Activated CD4-positive, CD25-positive, alpha-beta regulatory T cell treated with anti-CD3 and anti-CD28 coated beads, Interleukin-2, amount 50 U/mL, for 24 hours (primary cell): ENCODE data around the gene PCDHGA2.
"Not testable (repeated sequence)": the region's sequence is repeated elsewhere in the genome, so short reads cannot be mapped to it uniquely, and the experiment has no call there.

Experiments
- ATAC-seq, 2 donors: fragments of 150-1000 bp; cut with Tn5 transposase; one replicate each; pipeline ENCODE4 v1.10.0; 2021; ENCODE audit warnings: mild to moderate bottlenecking in 1 of 2, moderate library complexity in 1 of 2

Gene PCDHGA2

DNA sequence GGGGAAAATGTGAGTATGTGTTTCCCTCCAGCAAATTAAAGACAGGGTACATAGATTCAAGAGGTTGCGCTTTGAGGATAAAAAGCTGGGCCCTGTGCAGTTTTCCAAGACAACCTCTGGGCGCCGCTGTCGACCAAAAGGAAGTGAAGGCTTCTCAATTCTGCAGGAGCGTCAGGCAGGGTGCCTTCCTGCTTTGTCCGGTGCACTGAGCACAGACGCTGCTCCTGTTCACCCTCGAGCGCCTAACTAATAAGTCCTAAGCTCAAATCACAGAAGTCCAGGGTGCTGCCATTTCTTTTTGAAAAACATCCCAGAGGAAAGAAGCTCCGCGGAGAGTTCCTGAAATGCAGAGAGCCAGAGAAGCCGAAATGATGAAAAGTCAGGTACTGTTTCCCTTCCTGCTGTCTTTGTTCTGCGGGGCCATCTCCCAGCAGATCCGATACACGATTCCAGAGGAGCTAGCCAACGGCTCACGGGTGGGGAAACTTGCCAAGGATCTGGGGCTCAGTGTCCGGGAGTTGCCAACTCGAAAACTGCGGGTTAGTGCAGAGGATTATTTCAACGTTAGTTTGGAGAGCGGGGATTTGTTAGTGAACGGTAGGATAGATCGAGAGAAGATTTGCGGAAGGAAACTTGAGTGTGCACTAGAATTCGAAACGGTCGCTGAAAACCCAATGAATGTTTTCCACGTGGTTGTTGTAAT, 11.5 kb downstream of the PCDHGA2 start, which contains the start of gene PCDHGB1:
PCDHGB1 (plus strand) TSS at position 183 of the 703 bp plus-strand sequence; CDS start at position 345, 162 bp downstream.
- no peak for ATAC-seq

DNA sequence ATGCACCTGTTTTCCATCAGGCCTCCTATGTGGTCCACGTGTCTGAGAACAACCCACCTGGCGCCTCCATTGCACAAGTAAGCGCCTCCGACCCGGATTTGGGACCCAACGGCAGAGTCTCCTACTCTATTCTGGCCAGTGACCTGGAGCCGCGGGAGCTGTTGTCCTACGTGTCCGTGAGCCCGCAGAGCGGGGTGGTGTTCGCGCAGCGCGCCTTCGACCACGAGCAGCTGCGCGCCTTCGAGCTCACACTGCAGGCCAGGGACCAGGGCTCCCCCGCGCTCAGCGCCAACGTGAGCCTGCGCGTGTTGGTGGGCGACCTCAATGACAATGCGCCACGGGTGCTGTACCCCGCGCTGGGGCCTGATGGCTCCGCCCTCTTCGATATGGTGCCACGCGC, 13.0 kb downstream of the PCDHGA2 start:
- no peak for ATAC-seq

DNA sequence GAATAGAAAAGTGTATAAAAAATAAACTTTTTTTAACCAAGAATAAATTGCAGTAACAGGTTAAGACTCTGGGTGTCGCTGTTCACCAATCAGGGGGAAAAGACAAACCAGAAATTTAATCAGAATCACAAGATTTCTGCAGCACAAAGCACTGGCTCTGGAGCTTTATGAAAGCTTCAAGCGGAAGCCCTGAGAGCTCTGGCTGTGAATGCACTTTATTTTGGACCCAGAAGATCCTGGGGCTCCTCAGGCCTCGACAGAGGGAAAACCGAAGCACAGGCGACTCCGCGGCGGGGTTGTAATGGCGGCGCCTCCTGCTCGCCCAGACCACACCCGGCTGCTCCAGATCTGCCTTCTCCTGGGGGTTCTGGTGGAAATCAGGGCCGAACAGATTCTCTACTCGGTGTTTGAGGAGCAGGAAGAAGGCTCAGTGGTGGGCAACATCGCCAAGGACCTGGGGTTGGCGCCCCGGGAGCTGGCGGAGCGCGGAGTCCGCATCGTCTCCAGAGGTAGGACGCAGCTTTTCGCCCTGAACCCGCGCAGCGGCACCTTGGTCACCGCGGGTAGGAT, 16.4 kb downstream of the PCDHGA2 start, which contains the start of gene PCDHGA4:
PCDHGA4 (plus strand) TSS at position 122 of the 570 bp plus-strand sequence; CDS start at position 209, 87 bp downstream.
- ATAC-seq, result no peak

- ATAC-seq, result no peak
Measured at GRCh38 chr5:141355641-141356040, 17.1 kb downstream of the PCDHGA2 start.

DNA sequence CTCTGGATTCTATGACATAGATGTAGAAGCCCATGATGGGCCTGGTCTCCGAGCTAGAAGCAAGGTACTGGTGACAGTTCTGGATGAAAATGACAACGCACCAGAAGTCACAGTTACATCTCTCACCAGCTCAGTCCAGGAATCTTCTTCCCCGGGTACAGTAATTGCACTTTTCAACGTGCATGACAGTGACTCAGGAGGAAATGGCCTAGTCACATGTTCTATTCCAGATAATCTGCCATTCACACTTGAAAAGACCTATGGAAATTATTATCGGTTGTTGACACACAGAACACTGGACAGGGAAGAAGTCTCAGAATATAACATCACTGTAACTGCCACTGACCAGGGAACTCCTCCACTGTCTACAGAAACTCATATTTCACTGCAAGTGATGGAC, 17.6 kb downstream of the PCDHGA2 start:
- no peak for ATAC-seq

DNA sequence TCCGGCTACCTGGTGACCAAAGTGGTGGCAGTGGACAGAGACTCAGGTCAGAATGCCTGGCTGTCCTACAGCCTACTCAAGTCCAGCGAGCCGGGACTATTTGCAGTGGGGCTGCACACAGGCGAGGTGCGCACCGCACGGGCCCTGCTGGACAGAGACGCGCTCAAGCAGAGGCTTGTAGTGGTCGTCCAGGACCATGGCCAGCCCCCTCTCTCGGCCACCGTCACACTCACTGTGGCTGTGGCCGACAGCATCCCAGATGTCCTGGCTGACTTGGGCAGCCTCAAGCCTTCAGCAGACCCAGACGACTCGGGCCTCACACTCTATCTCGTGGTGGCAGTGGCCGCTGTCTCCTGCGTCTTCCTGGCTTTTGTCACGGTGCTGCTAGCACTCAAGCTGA, 18.4 kb downstream of the PCDHGA2 start:
- ATAC-seq, result no peak

DNA sequence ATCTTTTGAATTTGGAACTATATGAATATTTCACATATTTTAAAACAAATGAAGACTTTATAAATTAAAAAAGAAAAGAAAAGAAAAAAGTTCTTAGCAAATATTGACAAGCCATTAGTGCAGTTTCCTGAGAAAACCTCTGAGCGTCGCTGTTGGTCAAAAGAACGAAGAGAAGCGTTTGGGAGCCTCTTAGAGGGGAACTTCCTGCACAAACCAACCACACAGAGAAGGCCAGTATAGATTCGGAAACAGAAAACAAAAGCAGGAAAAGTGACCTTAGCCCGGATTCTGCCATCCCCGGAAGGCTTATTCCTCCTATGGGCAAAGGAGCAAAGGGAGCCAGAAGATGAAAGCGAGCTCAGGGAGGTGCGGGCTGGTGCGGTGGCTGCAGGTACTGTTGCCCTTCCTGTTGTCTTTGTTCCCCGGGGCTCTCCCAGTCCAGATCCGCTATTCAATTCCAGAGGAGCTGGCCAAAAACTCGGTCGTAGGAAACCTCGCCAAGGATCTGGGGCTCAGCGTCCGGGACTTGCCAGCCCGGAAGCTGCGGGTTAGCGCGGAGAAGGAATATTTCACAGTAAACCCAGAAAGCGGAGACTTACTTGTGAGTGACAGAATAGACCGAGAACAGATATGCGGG, 21.3 kb downstream of the PCDHGA2 start, which contains the start of gene PCDHGB2:
PCDHGB2 (plus strand) TSS at position 205 of the 637 bp plus-strand sequence; CDS start at position 347, 142 bp downstream.
- no peak for ATAC-seq

- ATAC-seq, result no peak
Measured at GRCh38 chr5:141360685-141361084, 22.1 kb downstream of the PCDHGA2 start.

DNA sequence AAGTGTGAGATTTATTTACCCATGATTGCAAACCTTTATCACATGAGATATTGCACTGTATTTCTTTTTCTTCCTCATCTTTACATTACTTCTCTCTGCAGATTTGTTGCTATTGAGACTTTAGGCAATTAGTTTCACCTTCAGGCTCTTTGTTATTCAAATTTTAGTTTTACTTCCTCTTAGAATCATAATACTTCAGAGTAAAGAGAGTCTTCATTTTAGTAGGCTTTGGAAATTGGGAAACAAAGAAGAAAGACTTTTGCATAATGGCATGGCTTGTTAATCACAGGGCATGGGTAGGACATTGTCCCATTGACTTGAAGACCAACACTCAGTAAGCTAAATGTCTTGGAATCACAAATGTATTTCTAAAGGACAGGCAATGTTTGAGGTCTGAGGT, 24.2 kb downstream of the PCDHGA2 start:
- ATAC-seq, result no peak

DNA sequence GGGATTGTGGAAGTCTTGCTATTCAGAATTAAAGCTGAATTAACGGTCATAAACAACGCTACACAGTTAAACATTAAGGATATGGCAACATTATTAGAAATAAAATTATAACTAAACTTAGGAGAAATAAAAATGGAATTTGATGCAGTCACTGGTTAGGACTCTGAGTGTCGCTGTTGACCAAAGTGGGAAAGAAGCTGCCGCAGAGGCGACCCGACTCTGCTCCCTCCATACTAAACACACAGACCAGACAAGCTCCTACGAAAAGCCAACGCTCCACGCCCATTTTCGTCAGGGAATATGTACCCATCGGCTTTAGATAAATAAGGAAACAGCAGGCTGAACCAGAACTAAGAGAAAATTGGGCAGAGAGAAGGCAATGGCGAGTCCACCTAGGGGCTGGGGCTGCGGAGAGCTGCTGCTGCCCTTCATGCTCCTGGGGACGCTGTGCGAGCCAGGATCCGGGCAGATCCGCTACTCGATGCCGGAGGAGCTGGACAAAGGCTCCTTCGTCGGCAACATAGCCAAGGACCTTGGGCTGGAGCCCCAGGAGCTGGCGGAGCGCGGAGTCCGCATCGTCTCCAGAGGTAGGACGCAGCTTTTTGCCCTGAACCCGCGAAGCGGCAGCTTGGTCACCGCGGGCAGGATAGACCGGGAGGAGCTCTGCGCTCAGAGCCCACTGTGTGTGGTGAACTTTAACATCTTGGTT, 25.5 kb downstream of the PCDHGA2 start, which contains the start of gene PCDHGA5:
PCDHGA5 (plus strand) TSS at position 211 of the 709 bp plus-strand sequence; CDS start at position 380, 169 bp downstream.
- no peak for ATAC-seq

DNA sequence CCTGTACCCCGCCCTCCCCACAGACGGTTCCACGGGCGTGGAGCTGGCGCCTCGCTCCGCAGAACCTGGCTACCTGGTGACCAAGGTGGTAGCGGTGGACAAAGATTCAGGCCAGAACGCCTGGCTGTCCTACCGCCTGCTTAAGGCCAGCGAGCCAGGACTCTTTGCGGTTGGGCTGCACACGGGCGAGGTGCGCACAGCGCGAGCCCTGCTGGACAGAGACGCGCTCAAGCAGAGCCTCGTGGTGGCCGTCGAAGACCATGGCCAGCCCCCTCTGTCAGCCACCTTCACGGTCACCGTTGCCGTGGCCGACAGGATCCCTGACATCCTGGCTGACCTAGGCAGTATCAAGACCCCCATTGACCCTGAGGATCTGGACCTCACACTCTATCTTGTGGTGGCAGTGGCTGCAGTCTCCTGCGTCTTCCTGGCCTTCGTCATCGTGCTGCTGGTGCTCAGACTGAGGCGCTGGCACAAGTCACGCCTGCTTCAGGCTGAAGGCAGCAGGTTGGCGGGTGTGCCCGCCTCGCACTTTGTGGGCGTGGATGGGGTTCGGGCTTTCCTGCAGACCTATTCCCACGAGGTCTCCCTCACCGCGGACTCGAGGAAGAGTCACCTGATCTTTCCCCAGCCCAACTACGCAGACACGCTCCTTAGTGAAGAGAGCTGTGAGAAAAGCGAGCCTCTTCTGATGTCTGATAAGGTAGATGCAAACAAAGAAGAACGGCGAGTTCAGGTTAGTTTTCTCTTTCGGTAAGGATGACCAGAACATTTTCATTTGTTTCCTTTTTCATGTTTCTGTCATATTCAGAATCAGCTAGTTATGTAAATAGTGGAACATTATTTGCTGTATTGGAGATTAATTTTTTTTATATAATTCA, 27.7 kb downstream of the PCDHGA2 start:
- no peak for ATAC-seq

DNA sequence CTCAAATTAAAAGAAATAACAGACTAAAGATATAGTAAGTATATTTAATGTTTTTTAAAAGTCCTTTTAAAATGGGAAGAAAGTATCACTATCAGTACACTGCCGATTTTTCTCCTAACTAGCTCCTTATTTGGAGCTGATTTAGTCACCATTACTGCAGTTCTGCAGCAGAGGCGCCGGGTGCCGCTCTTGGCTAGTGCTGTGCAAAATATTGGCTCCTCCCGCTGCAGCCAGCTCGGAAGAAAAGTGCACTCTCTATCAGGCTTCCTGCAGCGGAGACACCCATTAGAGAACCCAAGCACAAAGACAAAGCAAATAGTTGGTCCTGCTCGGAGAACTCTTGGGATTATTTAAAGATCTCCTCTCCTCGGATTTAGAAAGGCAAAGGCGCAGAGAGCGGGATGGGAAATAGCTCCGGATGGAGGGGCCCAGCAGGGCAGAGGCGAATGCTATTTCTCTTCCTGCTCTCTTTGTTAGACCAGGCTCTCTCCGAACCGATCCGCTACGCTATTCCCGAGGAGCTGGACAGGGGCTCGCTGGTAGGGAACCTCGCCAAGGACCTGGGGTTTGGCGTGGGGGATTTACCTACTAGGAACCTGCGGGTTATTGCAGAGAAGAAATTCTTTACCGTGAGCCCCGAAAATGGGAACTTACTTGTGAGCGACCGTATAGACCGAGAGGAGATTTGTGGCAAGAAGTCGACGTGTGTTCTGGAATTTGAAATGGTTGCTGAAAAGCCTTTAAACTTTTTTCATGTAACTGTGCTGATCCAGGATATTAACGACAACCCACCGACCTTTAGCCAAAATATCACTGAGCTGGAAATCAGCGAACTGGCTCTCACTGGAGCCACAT, 31.7 kb downstream of the PCDHGA2 start, which contains the start of gene PCDHGB3:
PCDHGB3 (plus strand) TSS at position 249 of the 855 bp plus-strand sequence; CDS start at position 402, 153 bp downstream.
- peak; percentile 60 to 68 for ATAC-seq

DNA sequence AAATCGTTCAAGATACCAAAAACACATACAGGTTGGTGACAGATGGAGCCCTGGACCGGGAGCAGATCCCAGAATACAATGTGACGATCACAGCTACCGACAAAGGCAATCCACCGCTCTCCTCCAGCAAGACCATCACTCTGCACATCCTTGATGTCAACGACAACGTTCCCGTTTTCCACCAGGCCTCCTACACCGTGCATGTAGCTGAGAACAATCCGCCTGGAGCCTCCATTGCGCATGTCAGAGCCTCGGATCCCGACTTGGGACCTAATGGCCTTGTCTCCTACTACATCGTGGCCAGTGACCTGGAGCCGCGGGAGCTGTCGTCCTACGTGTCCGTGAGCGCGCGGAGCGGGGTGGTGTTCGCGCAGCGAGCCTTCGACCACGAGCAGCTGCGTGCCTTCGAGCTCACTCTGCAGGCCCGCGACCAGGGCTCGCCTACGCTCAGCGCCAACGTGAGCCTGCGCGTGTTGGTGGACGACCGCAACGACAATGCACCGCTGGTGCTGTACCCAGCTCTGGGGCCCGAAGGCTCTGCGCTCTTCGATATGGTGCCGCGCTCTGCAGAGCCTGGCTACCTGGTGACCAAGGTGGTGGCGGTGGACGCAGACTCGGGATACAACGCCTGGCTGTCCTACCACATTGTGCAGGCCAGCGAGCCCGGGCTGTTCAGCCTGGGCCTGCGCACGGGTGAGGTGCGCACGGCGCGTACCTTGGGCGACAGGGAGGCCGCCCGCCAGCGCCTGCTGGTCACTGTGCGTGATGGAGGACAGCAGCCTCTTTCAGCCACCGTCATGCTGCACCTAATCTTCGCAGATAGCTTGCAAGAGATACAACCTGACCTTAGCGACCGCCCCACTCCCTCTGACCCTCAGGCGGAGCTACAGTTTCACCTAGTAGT, 33.3 kb downstream of the PCDHGA2 start:
- ATAC-seq, result no peak

DNA sequence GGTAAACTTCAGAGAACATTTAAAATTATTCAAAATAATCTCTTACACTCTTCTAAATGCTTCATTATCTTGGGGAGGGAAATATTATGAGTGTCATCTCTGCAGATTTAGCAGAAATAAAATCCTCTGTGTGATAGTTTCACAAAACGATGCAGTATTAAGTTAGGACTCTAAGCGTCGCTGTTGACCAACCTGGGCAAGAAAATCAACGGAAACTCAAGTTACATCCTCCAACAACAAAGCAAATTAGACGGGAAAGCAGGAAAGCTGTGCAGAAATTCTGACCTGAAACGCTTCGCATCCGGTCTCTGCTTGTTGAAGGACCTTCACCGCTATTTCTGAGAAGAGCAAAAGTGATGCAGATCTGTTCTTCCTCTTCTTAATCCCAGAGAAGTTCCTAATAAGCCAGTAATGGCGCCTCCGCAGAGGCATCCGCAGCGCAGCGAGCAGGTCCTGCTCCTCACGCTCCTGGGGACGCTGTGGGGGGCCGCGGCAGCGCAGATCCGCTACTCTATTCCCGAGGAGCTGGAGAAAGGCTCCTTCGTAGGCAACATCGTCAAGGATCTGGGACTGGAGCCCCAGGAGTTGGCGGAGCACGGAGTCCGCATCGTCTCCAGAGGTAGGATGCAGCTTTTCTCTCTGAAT, 35.2 kb downstream of the PCDHGA2 start, which contains the start of gene PCDHGA6:
PCDHGA6 (plus strand) TSS at position 219 of the 645 bp plus-strand sequence; CDS start at position 412, 193 bp downstream.
- no peak for ATAC-seq

- no peak for ATAC-seq
Measured at GRCh38 chr5:141374627-141375026, 36.1 kb downstream of the PCDHGA2 start.

- not testable (repeated sequence) for ATAC-seq
Measured at GRCh38 chr5:141375444-141376155, 37.0 kb downstream of the PCDHGA2 start.

DNA sequence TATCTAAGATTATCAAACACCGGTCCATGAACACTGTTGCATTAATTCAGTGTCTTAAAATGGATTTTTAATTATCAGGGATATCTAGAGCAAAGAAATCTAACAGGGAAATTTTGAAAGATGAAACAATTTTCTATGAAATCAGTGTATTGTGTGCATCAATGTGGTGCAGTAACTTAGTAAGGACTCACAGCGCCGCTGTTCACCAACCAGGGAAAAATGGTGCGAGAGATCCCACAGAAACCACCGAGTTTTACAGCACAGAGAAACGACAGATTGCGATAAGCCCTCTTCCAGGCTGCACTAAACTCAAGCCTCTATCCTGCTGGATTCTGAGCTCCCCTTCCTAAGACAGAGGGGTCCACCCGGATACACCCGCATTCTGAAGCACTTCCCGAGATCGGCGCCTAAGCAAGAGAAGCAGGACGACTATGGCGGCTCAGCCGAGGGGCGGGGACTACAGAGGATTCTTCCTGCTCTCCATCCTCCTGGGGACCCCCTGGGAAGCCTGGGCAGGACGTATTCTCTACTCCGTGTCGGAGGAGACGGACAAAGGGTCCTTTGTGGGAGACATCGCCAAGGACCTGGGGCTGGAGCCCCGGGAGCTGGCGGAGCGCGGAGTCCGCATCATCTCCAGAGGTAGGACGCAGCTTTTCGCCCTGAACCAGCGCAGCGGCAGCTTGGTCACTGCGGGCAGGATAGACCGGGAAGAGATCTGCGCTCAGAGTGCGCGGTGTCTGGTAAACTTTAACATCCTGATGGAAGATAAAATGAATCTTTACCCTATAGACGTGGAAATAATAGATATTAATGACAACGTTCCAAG, 44.1 kb downstream of the PCDHGA2 start, which contains the start of gene PCDHGA7:
PCDHGA7 (plus strand) TSS at position 274 of the 826 bp plus-strand sequence; CDS start at position 432, 158 bp downstream.
- ATAC-seq, result no peak
